ENCODE data around the gene ADCK2.
"Not testable (repeated sequence)": the region's sequence is repeated elsewhere in the genome, so short reads cannot be mapped to it uniquely, and the experiment has no call there.

ADCK2 gene

DNA sequence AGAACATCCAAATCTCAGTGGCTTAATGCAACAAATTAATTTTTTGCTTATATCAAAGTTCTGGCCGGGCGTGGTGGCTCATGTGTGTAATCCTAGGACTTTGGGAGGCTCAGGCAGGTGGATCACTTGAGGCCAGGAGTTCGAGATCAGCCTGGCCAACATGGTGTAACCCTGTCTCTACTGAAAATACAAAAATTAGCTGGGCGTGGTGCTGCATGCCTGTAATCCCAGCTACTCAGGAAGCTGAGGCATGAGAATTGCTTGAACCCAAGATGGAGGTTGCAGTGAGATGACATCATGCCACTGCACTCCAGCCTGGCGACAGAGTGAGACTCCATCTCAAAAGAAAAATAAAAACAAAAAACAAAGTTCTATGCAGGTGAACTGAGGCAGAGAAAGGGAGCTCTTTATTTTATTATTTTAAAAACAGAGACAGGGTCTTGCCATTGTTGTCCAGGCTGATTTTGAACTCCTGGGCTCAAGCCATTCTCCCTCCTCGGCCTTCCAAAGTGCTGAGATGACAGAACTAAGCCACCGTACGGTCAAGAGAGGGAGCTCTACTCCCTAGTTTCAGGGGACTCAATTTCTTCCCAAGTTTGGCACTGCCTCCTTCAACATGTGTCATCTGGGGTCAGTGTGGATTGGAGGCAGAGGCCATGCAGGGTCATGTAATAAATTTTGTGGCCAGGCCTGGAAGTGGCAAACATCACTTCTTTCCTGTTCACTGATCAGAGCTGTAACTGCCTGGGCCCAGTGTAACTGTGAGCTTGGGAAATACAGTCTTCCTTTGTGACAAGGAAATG, 2.4 kb downstream of the ADCK2 start:
- no peak for DNase-seq

DNA sequence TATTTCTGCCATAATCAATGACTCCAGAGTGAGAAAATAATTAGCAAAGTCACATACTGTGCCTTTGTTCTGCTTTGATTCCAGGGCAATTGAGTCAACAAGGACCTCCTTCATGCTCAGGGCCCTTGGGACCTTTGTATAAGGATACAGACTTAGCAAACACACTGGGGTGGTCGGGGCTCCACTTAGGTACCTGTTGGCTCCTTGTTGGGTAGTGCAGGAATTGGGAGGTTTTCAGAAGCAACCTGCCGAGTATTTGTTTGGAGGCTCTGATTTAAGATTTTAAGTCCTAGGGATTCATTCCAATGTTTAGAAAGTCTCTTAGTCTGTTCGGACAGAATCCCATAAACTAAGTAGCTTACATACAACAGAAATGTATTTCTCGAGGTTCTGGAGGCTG, 3.0 kb downstream of the ADCK2 start:
- DNase-seq: no peak

DNA sequence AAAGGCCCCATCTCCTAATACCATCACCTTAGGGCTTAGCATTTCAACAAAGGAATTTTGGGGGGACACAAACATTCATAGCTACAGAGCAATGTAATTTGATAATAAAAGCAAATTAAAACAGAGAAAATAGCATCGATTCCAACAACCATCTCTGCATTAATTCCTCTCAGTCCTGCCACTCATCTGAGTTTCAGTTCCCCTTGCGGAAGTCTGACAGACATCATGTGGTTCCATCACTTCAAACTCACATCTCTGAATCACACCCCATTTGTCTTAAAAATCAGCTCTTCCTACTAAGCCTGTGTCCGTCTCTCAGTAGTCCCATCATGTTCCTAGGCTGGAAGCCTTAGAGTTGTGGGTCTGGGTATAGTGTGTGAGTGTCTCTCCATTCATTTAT, 3.6 kb downstream of the ADCK2 start:
- DNase-seq: no peak

DNA sequence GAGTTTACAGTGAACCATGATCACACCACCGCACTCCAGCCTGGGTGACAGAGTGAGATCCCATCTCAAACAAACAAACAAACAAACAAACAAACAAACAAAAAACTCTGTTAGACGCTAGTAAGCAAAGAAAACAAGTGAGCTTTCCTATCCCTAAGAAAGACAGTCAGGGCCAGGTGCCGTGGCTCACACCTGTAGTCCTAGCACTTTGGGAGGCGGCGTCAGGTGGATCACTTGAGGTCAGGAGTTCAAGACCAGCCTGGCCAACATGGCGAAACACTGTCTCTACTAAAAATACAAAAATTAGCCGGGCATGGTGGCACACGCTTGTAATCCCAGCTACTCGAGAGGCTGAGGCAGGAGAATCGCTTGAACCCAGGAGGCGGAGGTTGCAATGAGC, 4.2 kb downstream of the ADCK2 start:
- not testable (repeated sequence) for DNase-seq

DNA sequence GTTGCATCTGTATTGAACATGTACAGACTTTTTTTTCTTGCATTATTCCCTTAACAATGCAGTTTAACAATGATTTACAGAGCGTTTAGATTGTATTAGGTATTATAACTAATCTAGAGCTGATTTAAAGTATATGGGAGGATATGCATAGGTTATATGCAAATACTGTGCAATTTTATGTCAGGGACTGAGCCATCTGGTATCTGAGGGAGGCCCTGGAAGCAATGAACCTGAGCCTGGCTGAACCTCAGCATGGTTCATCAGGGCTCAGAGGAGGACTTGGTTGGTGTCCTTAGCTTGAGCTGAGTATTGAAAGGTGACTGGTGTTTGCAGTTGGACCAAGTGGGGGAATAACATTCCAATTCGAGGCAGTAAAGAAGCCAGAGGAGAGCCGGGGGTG, 4.8 kb downstream of the ADCK2 start:
- no peak for DNase-seq

DNA sequence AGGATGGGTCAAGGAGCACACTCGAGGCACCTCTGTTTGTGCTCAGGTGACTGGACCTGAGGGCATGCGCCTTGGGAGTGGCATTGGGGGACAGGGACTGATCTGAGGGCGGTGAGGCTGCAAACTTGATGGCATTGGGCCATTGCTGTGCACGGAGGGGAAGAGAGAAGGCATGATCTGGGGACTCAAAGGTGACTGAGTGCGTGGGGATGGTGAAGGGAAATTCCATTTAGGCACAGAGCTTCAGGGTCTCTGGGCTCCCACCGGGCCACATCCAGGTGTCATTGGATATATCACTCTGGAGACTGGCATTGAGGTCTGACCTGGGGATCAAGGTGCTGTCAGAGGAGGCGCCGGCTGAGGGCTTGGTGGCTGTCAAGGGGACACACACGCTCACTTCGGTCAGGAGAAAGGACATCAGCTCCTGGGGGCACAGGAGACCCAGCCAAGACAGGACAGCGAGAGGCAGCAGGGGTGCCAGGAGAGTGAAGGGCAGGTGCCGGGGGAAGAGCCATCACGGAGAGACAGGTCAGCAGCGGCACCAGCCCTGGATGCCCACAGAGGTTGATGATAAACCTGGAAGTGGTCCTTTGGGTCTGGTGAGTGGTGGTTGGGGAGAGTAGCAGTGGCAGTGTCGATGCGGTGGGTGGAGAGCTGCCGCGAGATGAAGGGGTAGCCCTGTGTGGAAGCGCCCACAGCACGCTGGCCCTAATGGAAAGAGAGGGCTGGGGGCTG, 5.5 kb downstream of the ADCK2 start:
- DNase-seq: peak in 1 of 2 experiments; percentile 9

DNA sequence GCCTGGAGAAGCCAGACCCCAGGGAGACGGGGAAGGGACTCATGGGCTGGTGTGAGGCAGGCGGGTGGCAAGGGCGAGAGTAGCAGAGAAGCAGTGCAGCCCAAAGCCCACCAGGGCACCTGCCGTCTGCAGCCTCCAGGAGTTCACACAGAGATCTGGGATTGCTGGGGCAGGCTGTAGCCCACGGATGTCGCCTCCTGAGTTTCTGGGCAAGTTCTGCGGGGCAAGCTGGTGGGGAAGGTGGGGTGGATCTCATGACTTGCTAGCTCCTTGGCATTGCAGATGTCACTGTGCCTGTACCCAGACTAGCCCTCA, 6.0 kb downstream of the ADCK2 start:
- peak in 1 of 2 experiments; percentile 9 for DNase-seq

DNA sequence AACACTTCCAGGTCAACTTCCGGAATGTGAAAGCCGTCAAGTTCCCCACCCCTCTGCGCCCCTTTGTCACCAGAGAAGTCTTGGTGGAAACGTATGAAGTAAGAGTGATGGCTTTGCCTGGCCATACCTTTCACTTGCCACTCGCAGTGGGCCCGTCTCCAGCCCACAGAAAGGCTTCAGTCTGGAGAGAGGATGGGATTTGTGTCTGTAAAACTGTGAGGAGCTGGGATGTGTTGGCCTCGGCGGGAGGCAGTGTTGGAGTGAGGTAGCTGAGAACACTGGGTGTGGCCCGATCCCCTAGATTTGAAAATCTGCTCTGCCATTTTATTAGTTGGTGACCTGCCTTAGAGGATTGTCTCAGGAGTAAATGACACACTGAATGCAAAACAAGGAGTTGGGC, 6.4 kb downstream of the ADCK2 start:
- DNase-seq: no peak

DNA sequence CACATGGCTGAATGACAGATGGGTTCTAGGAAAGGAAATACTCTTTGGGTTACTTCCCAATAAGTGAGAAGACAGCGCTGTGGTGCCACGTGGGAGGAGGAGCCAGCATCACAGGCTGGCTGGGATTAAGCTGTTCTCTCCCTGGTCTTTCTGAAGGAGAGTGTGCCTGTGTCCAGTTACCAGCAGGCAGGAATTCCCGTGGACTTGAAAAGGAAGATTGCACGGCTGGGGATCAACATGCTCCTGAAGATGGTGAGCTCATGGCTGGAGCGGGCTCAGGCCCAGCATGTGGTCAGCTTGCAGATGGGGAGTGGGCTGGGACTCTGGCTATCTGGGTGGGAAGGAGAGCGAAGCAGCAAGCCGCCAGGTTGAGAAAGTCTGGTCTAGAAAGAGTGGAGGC, 8.1 kb downstream of the ADCK2 start:
- no peak for DNase-seq

DNA sequence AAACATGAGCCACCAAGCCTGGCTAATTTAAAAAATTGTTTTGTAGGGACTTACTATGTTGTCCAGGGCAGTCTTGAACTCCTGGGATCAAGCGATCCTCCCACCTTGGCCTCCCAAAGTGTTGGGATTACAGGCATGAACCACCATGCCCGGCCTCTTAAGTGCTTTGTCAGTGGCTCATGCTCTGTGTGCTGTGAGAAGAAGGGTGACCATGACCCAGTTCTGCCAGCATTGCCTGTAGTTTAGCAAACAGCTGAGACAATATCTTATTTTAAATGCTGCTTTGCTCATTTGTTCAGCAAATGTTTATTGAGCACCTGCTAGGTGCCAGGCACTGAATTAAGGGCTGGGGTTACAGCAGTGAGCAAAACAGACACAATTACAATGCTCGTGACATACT, 9.0 kb downstream of the ADCK2 start:
- DNase-seq: no peak

DNA sequence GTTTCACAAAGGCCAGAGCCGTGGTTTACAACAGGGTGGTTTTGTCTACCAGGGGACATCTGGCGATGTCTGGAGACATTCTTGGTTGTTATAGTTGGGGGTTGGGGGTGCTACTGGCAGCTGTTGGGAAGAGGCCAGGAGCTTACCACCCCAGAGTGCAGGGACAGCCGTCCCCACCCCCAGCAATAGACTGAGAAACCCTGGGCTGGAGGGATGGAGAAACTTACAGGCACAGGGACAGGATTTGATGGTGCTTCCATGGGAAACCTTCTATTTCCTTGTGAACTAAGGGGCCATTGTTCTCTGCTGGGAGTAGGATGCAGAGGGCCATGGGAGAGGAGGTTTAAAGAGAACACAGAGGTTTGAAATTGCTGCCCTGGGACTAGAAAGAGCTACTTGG, 10.9 kb downstream of the ADCK2 start:
- DNase-seq: peak in 1 of 2 experiments; percentile 10

DNA sequence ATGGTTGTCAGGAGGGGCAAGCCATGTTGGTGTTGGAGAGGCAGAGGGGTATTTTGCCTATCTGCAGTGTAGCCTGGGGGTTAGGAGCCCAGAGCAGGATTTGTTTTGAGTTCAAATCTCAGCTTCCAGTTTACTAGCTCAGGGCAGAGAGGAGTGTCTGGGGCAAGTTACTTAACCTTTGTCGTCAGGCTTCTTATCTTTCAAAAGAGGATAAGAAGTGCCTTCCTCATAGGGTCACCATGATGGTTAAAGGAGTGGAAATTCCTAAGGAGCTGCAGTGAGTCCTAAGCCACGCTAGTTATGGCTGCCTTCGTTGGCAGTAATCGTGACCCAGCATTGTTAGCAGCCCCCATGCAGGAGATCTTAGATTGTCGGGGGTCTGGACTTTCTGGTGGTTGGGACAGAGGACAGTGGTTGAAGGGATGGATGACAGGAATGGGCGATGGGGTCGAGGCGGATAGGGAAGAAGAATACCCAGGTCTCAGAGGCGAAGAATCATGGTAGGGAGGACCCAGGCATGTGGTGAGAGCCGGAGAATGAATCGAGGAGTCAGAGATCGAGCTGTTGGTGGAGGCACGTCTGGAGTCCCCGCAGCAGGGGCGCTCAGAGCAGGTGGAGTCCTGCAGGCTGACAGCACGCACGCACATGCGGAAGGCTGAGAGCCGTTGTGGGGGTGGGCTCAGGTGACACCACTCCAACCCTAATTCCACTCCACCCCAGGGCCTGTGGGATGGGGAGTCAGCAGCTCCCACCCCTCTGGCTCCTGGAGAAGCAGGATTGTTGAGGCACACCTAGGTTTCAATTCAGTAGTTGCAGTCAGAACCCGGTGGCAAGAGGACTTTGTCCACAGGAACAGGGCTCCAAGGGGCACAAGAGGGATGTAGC, 11.6 kb downstream of the ADCK2 start:
- DNase-seq: peak; percentile 10 to 11

DNA sequence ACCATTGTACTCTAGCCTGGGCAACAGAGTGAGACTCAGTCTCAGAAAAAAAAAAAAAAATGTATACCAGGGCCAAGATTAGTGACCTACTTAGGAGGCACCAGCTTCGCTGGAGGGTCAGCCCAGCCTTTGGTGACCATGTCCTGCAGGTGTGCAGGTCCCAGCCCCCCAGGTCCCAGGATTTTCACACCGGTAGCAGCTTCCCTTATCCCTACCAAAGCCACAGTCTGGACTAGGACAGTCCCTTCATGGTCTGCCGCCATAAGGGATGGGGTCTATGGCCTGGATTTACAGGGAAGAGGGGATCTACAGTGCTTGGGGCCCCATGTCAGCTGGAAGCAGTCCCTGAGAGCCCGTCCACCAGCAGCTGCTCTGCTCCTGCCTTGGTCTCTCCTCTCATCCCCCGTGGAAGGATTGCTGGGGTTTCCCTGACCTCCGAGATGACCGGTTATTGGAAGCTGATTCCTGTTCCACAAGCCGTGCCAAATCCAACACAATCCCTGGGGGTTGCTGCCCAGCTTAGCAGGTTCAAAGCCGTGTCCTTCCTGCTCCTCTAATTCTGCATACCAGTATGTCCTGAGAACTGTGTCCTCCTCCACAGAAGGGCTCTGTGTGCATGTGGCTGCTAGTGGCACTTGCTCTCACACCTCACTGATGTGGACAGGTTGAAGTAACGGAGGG, 12.8 kb downstream of the ADCK2 start:
- no peak for DNase-seq

DNA sequence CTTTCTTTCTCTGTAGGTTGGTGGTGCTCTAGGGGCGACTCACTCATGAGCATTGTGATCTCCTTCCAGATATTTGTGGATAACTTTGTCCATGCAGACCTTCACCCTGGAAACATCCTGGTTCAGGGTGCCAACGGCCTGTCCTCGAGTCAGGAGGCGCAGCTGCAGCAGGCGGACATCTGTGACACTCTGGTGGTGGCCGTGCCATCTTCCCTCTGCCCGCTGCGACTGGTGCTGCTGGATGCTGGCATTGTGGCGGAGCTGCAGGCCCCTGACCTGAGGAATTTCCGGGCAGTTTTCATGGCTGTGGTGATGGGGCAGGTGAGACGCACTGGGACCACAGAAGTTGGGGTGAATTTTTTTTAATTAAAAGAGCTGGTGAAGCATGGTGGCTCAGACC, 14.2 kb downstream of the ADCK2 start:
- no peak for DNase-seq

DNA sequence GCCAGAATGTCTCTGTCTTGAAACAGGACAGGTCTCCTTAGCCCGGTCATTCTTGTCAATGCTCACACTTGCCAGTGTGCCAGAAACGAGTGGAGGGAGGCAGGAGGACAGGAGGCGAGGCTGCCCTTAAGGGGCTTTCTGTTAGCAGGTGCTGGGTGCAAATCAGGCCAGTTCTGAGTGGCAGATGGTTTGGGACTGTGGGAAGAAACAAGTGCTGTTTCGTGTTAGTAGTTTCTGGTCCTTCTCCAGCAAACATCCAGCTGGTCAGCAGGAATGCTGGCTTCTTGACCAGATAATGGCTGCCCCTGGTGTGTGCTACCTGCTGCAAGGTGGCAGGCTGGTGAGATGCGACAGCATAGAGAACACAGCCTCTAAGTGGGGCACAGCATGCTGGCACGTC, 15.6 kb downstream of the ADCK2 start:
- no peak for DNase-seq

DNA sequence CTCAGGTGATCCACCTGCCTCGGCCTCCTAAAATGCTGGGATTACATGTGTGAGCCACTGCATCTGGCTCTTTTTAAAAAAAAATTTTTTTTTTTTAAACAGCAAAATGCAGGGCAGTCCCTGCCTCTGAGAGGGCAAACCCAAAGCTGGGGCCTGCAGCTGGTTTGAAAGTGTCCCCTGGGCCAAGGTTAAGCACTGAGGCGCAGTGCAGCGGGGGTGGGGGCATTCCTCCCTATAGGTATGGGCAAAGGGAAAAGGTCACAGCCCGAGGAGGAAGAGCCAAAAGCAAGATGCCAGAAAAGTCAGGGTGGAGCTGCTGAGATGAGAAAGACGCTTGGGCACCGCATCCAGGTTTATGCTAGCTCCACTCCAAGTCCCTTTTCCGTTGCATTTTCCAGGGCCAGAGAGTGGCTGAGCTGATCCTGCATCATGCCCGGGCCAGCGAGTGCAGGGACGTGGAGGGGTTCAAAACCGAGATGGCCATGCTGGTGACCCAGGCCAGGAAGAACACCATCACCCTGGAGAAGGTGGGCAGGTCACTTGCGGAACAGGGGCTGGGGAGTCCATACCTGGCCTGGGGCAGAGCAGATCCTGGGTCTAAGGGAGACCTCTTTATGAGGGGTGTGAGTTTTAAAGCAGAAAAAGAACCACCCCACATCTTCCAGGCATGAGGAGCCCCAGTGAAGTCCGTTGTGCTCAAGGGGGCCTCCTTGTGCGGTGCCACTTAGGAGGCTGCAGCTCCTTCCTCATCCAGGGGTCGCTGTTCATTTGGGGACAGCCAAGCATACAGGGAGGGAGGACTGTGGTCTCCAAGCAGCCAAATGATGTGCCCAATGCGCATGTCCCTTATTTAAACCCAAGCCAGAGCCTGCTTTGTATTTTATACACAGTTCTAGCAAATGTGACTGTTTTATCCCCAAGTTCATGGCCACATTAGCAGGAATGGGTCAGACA, 16.7 kb downstream of the ADCK2 start:
- peak in 1 of 2 experiments; percentile 15 for DNase-seq

DNA sequence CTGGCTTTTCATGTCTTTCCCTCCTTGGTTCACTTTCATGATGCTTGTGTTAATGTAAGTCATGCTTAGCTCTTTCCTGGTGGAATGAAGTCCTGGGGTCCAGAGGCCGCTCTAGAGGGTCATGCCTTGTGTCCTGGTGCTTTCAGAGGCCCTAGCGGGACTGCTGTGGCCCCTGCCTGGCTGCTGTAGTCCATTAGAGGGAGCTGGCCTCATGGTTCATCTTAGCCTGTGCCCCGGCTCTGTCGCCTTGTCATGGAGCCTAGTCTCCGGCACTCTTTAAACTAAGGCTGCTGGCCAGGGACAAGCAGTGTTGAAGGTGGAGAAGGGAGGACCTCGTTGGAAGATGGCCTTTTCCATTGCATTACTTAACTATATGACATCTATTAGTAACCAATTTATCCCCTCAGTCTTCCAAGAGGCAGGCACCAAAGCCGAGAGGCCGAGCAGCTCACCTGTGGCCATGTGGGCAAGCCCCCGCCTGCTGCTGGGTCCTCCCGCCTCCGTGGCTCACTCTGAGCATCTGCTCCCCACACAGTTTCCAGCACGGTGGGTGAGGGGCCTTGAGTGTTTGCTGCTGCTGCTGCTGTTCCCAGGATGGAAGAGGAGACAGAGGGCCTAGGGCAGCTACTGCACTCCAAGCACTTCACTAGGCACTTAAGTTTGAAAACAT, 18.8 kb downstream of the ADCK2 start:
- DNase-seq: no peak

DNA sequence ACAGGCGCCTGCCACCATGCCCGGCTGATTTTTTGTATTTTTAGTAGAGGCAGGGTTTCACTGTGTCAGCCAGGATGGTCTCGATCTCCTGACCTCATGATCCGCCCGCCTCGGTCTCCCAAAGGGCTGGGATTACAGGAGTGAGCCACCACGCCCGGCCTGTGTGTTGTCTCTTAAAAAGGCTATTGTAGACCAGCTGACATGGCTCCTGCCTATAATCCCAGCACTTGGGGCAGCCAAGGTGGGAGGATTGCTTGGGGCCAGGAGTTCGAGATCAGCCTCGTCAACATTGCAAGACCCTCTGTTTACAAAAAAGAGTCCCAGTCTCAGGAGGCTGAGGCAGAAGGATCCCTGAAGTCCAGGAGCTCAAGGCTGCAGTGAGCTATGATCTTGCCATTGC, 21.1 kb downstream of the ADCK2 start:
- DNase-seq: not testable (repeated sequence)

DNA sequence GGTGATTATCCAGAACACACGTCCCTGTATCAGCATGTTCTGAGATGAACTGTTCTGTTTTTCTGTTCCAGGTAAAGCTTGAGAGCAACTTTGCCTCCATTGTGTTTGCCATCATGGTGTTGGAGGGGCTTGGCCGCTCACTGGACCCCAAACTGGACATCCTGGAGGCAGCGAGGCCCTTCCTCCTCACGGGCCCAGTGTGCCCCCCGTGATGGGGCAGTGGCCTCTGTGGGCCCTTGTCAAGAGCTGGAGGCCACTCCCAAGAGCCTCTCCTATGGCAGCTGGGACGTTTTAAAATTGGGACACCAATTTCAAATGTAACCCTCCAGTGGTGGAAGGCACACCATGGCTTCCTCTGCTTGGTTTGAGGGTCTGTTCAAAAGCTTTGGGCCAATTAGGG, 21.8 kb downstream of the ADCK2 start:
- DNase-seq: peak in 1 of 2 experiments; percentile 1

DNA sequence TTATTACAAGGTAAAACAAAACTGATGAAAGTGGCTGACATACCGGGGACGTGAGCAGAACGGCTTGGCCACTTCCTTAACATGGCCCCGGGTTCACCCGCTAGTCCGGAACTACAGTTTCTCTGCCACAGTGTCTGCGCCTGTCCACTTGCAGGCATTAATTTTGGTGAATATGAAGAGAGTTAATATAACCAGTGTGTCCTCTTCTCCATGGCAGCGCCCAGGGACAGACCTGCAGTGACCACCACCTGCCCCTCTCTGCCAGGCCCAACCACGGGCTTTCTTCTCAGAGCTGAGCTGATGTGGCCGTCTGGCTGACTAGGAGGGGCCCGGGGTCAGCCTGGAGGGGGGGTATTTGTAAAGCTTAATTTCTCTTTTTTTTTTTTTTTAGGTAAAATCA, 22.6 kb downstream of the ADCK2 start:
- peak in 1 of 2 experiments; percentile 14 for DNase-seq

DNA sequence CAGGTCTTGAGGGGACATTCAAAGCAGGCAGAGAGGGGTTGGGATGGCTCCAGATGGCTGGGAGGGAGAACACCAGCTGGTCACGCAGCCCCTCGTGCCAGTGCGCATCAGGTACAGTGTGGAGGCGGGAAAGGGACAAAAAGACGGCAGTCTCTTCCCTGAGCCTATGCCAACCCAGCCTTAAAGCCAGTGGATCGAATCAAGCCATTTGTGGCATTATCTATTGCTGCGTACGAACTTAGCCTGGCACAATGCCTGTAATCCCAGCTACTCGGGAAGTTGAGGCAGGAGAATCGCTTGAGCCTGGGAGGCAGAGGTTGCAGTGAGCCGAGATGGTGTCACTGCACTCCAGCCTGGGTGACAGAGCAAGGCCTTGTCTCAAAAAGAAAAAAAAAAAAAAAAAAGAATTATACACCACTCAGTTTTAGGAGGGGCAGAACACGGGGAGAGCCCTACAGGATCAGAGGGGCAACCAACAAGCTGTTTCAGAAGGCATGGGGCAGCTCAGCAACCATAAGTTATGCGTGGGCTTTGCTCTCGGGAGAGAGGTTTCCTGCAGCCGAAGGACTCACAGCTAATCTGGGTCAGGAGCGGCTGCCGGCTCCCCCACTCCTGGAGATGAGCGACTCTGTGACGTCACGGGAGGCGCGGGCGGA, 23.4 kb downstream of the ADCK2 start:
- peak in 1 of 2 experiments; percentile 97 for DNase-seq

Data from activated T-cell treated with anti-CD3 and anti-CD28 coated beads, Interleukin-2, amount 50 U/mL, for 48 hours (primary cell).